ENCODE measurements around the gene CANX.
"Not testable (repeated sequence)": the region's sequence is repeated elsewhere in the genome, so short reads cannot be mapped to it uniquely, and the experiment has no call there.

- TF ChIP-seq CTCF (conservative IDR thresholded peaks at IDR 0.05; ENCODE audit: low read length); EZH2phosphoT487 (IDR thresholded peaks at IDR 0.05; ENCODE audit: borderline replicate concordance, low read depth, low read length): not testable (repeated sequence)
These were observed 1.2 kb upstream of the CANX start for GRCh38 chr5:179697543-179697942.
